Measurements from ENCODE around the gene PLD3. TPM values are rescaled to one million over a fixed set of nuclear protein-coding genes. Genes with fewer than 3 reads are reported as not detected.
A peak's percentile ranks its signal among the peaks of the same experiment; 100 is the strongest.

The PLD3 gene
- total RNA-seq, 2 experiments from 2014 or later, result 109 to 114 TPM

DNA sequence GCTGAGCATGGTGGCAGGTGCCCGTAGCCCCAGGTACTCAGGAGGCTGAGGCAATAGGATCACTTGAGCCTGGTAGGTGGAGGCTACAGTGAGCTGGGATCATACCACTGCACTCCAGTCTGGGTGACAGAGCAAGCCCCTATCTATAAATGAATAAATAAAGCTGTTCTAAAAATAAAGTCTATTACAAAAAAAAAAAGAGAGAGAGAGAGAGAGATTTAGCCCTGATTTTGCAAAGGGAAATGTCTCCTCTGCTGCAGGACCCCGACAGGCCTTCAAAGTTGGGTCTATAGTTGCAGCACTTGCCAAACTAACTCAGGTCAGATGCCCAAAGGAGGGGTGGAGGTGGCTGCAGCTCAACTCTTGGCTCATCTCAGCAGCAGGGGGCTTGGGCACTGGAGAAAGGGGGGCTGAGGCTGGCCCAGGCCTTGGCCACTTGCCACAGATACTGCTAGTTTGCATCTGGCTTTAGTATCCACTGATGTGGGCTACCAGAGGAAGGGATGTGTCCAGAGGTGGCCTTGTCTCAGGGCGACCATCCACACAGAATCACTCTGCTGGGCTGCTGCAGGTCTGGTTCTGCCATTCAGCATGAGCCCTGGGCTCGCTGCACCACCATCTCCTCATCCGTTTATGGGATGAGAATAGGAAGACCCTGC lies 32.6 kb upstream of the PLD3 start:
- TF ChIP-seq EZH2phosphoT487 (IDR thresholded peaks at IDR 0.05; ENCODE audit: borderline replicate concordance, low read depth, low read length) (no peak), CTCF (conservative IDR thresholded peaks at IDR 0.05; ENCODE audit: low read length) (no peak)
- no peaks in the 10 kb centered on the region for H4K20me1 ChIP-seq (ENCODE audit: insufficient read depth, low read length)
- peaks cover 40% of the 10 kb centered on the region for H3K36me3 ChIP-seq (ENCODE audit: insufficient read depth, low read length)
- H3K4me1 ChIP-seq (ENCODE audit: insufficient read depth, low read length, poor library complexity, severe bottlenecking), result no peaks in the 10 kb centered on the region
- H3K9me3 ChIP-seq (ENCODE audit: low read length), result no peaks in the 10 kb centered on the region
- TSS peak; percentile 44 for BruUV-seq (replicated peaks)
- no peak overlapping the region for H3K4me2 ChIP-seq (ENCODE audit: low read length)
- POLR2A ChIA-PET, result interaction anchor here (1.0 kb wide), 1 partner anchor 345 kb away, joined by 3 read pairs; the partner anchor contains the start of gene PSMC4
- DNase-seq (ENCODE audit: low spot score), result no peak
- H3K79me2 ChIP-seq (ENCODE audit: insufficient read depth, low read depth, low read length), result no peaks in the 10 kb centered on the region
- H3K27ac ChIP-seq (ENCODE audit: low read depth, low read length, poor library complexity, severe bottlenecking), result no peak overlapping the region
- CTCF ChIA-PET (ENCODE audit: unreplicated experiment), result no interaction called here
- no peaks in the 10 kb centered on the region for H3K9me2 ChIP-seq (ENCODE audit: insufficient read depth, low read length)
- no peak overlapping the region for H2AFZ ChIP-seq (ENCODE audit: low read length)
- no peak overlapping the region for H3K4me3 ChIP-seq (ENCODE audit: low read depth, low read length, poor library complexity, severe bottlenecking)
- intact Hi-C loops (cut with micrococcal nuclease; ENCODE audit: unreplicated experiment), result no loop called here

DNA sequence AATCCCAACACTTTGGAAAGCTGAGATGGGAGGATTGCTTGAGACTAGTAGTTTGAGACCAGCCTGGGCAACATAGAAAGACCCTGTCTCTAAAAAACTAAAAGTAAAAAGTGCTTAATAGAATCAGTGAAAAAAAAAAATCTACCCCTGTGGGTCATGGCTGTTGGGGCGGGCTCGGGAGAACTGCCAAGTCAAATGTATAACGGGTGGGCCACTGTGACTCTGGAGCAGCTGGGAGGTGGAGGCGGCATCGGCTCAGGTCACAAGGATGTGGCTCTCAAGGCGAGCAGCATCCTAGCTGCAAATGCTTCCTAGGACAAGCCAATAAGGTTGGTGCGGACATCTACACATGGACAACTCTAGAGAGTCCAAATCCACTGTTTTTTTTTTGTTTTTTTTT lies 31.2 kb upstream of the PLD3 start:
- Histone ChIP-seq H3K4me3 (ENCODE audit: low read depth, low read length, poor library complexity, severe bottlenecking) (no peak overlapping the region), H2AFZ (ENCODE audit: low read length) (no peak overlapping the region), H3K9me2 (ENCODE audit: insufficient read depth, low read length) (no peaks in the 10 kb centered on the region), H3K79me2 (ENCODE audit: insufficient read depth, low read depth, low read length) (no peaks in the 10 kb centered on the region), H3K4me1 (ENCODE audit: insufficient read depth, low read length, poor library complexity, severe bottlenecking) (no peaks in the 10 kb centered on the region), H4K20me1 (ENCODE audit: insufficient read depth, low read length) (no peaks in the 10 kb centered on the region), H3K9me3 (ENCODE audit: low read length) (no peaks in the 10 kb centered on the region), H3K36me3 (ENCODE audit: insufficient read depth, low read length) (peaks cover 51% of the 10 kb centered on the region), H3K4me2 (ENCODE audit: low read length) (no peak overlapping the region), H3K27ac (ENCODE audit: low read depth, low read length, poor library complexity, severe bottlenecking) (no peak overlapping the region)
- intact Hi-C loops (cut with micrococcal nuclease; ENCODE audit: unreplicated experiment), result no loop called here
- ChIA-PET POLR2A (no interaction called here), CTCF (ENCODE audit: unreplicated experiment) (no interaction called here)
- TF ChIP-seq CTCF (conservative IDR thresholded peaks at IDR 0.05; ENCODE audit: low read length) (no peak), EZH2phosphoT487 (IDR thresholded peaks at IDR 0.05; ENCODE audit: borderline replicate concordance, low read depth, low read length) (no peak)
- no peak for DNase-seq (ENCODE audit: low spot score)
- no TSS peak for BruUV-seq (replicated peaks)

GRCh38 chr19:40320558-40320935 lies 27.9 kb upstream of the PLD3 start:
- no peak overlapping the region for H2AFZ ChIP-seq (ENCODE audit: low read length)
- H3K9me3 ChIP-seq (ENCODE audit: low read length), result no peaks in the 10 kb centered on the region
- peaks cover 78% of the 10 kb centered on the region for H3K36me3 ChIP-seq (ENCODE audit: insufficient read depth, low read length)
- ChIA-PET CTCF (ENCODE audit: unreplicated experiment) (no interaction called here), POLR2A (no interaction called here)
- intact Hi-C loops (cut with micrococcal nuclease; ENCODE audit: unreplicated experiment), result no loop called here
- no peaks in the 10 kb centered on the region for H3K9me2 ChIP-seq (ENCODE audit: insufficient read depth, low read length)
- no peak overlapping the region for H3K4me2 ChIP-seq (ENCODE audit: low read length)
- BruUV-seq (replicated peaks), result no TSS peak
- H3K4me3 ChIP-seq (ENCODE audit: low read depth, low read length, poor library complexity, severe bottlenecking), result no peak overlapping the region
- no peaks in the 10 kb centered on the region for H3K4me1 ChIP-seq (ENCODE audit: insufficient read depth, low read length, poor library complexity, severe bottlenecking)
- no peak overlapping the region for H3K27ac ChIP-seq (ENCODE audit: low read depth, low read length, poor library complexity, severe bottlenecking)
- no peaks in the 10 kb centered on the region for H4K20me1 ChIP-seq (ENCODE audit: insufficient read depth, low read length)
- DNase-seq (ENCODE audit: low spot score), result no peak
- TF ChIP-seq CTCF (conservative IDR thresholded peaks at IDR 0.05; ENCODE audit: low read length) (no peak), EZH2phosphoT487 (IDR thresholded peaks at IDR 0.05; ENCODE audit: borderline replicate concordance, low read depth, low read length) (no peak)
- H3K79me2 ChIP-seq (ENCODE audit: insufficient read depth, low read depth, low read length), result no peaks in the 10 kb centered on the region
